ENCODE measurements around the gene ZCCHC7. TPM values are rescaled to one million over a fixed set of nuclear protein-coding genes. Genes with fewer than 3 reads are reported as not detected.

The ZCCHC7 gene
- total RNA-seq, 1 experiment from 2014 or later, result 31.2 TPM

GRCh38 chr9:37371565-37372464 lies 251.4 kb downstream of the ZCCHC7 start:
- Histone ChIP-seq H3K4me2 (ENCODE audit: low read length) (no peak overlapping the region), H3K9ac (ENCODE audit: low read length) (no peak overlapping the region), H3K9me3 (ENCODE audit: control insufficient read depth in 1 of 2, insufficient read depth in 1 of 2, low read depth in 1 of 2, low read length in 2 of 2) (no peaks in the 10 kb centered on the region), H3K4me3 (replicated peaks in 1 of 2; ENCODE audit: low read depth in 1 of 2, low read length in 2 of 2) (no peak overlapping the region), H2AFZ (ENCODE audit: low read depth, low read length, poor library complexity, severe bottlenecking) (no peak overlapping the region), H3K27ac (ENCODE audit: low read depth, low read length) (no peak overlapping the region), H3K9me2 (ENCODE audit: insufficient read depth) (no peaks in the 10 kb centered on the region), H3K4me1 (ENCODE audit: control insufficient read depth in 1 of 2, insufficient read depth in 2 of 2, low read length in 2 of 2) (no peaks in the 10 kb centered on the region), H3K36me3 (ENCODE audit: control insufficient read depth in 1 of 2, insufficient read depth in 2 of 2, low read length in 2 of 2) (no peaks in the 10 kb centered on the region), H3K79me2 (ENCODE audit: insufficient read depth, low read length) (no peaks in the 10 kb centered on the region), H3K27me3 (ENCODE audit: insufficient read depth, low read length) (0 out of 2 replicates have a peak, but pooled peaks cover 4% of the 10 kb centered on the region), H4K20me1 (ENCODE audit: insufficient read depth) (no peaks in the 10 kb centered on the region)
- DNase-seq (ENCODE audit: low read depth, low spot score) (no peak), ATAC-seq (no peak)
- CTCF ChIA-PET, result no interaction called here
- BruUV-seq (replicated peaks), result no TSS peak
- TF ChIP-seq RAD21 (IDR thresholded peaks at IDR 0.05; ENCODE audit: low read depth) (no peak), CTCF (IDR thresholded peaks at IDR 0.05 in 2 of 3, conservative IDR thresholded peaks at IDR 0.05 in 1 of 3; ENCODE audit: borderline replicate concordance in 1 of 3, insufficient read depth in 1 of 3, low read depth in 2 of 3, low read length in 2 of 3) (no peak), EZH2 (IDR thresholded peaks at IDR 0.05) (no peak), FOSL1 (IDR thresholded peaks at IDR 0.05; ENCODE audit: low read depth) (no peak), POLR2AphosphoS5 (IDR thresholded peaks at IDR 0.05; ENCODE audit: low read depth, low read length) (no peak), REST (IDR thresholded peaks at IDR 0.05; ENCODE audit: low read depth) (no peak), EZH2phosphoT487 (IDR thresholded peaks at IDR 0.05; ENCODE audit: borderline replicate concordance) (no peak), POLR2A (IDR thresholded peaks at IDR 0.05; ENCODE audit: borderline replicate concordance, extremely low read depth, insufficient read depth, insufficient read length) (no peak), TCF7L2 (IDR thresholded peaks at IDR 0.05; ENCODE audit: borderline replicate concordance, extremely low read depth, insufficient read depth, insufficient read length) (no peak), SP1 (IDR thresholded peaks at IDR 0.05; ENCODE audit: low read depth) (no peak)
- RAD21 ChIA-PET (ENCODE audit: low non-redundant PET in 1 of 2, low total read pairs in 2 of 2, uncharacterized antibody in 2 of 2, unreplicated experiment in 2 of 2), result no interaction called here
- POLR2A ChIA-PET, result no interaction called here
- intact Hi-C loops (cut with micrococcal nuclease), result no loop called here

Measured in HCT116 (cell line).